Forelimb muscle (tissue), 1 donor: ENCODE measurements around the gene NUDT4B. TPM values are rescaled to one million over a fixed set of nuclear protein-coding genes. Genes with fewer than 3 reads are reported as not detected.

Experiments used
- polyA plus RNA-seq: library from polyadenylated mRNA; unstranded; fragments of 120-200 nt; gene quantifications from one replicate; pipeline ENCODE4 v1.2.1, GENCODE V29; 2013; ENCODE audit not compliant: insufficient read length

Gene NUDT4B
- polyA plus RNA-seq, 1 donor: not detected

Other genes starting within 250 kb of the NUDT4B start
- 14.7 TPM for gene NBPF14, start 152.8 kb upstream of the NUDT4B start, polyA plus RNA-seq
- gene PDE4DIP, start 95.7 kb downstream of the NUDT4B start, polyA plus RNA-seq: 1,193 TPM